Cardiac fibroblast (primary cell): ENCODE data around the gene RELN.

Source experiments
- DNase-seq, 2 donors: peaks; one replicate each; pipeline versions ENCODE4 v3.0.0 to v3.0.0-alpha.2; 2010; ENCODE audit warnings: low read depth in 2 of 2
- H3K4me3 ChIP-seq, 2 donors: replicated peaks in 1 of 2; 1 replicate in 1 of 2; 2 replicates in 1 of 2; pipeline ENCODE4 v1.5.1; 2011; ENCODE audit warnings: low read depth in 2 of 2, low read length in 2 of 2, mild to moderate bottlenecking in 2 of 2, moderate library complexity in 1 of 2
- CTCF ChIP-seq: IDR thresholded peaks from one replicate; pipeline ENCODE4 v1.5.1; 2011; ENCODE audit warnings: low read depth, mild to moderate bottlenecking, low read length, inconsistent platforms

The RELN gene

GRCh38 chr7:103729026-103729425 is 260.4 kb downstream of the RELN start:
- no peak for TF ChIP-seq CTCF
- no peak for DNase-seq
- no peak overlapping the region for H3K4me3 ChIP-seq

- TF ChIP-seq CTCF = no peak
- H3K4me3 ChIP-seq = no peak overlapping the region
- DNase-seq = no peak
Measured at GRCh38 chr7:103727982-103728610, 261.4 kb downstream of the RELN start.

GRCh38 chr7:103719070-103719469 is 270.4 kb downstream of the RELN start:
- no peak for DNase-seq
- no peak for TF ChIP-seq CTCF
- H3K4me3 ChIP-seq = no peak overlapping the region

GRCh38 chr7:103718482-103719061 is 270.9 kb downstream of the RELN start:
- no peak overlapping the region for H3K4me3 ChIP-seq
- no peak for TF ChIP-seq CTCF
- peak in 1 of 2 donors; percentile 45 for DNase-seq

- H3K4me3 ChIP-seq = no peak overlapping the region
- no peak for TF ChIP-seq CTCF
- peak in 1 of 2 donors; percentile 60 for DNase-seq
Measured at GRCh38 chr7:103717574-103717973, 271.9 kb downstream of the RELN start.

GRCh38 chr7:103715376-103716120 is 273.9 kb downstream of the RELN start:
- no peak for DNase-seq
- H3K4me3 ChIP-seq = no peak overlapping the region
- no peak for TF ChIP-seq CTCF
